Right renal pelvis (tissue), 4 donors: ENCODE results near the gene BBS10. TPM values are rescaled to one million over a fixed set of nuclear protein-coding genes. Genes with fewer than 3 reads are reported as not detected.
"Not testable (repeated sequence)": the region's sequence is repeated elsewhere in the genome, so short reads cannot be mapped to it uniquely, and the experiment has no call there.

Experiments used
- DNase-seq, 4 donors: peaks; one replicate each; pipeline ENCODE4 v3.0.0-alpha.2; 2013; ENCODE audit warnings: low read depth in 4 of 4, low spot score in 3 of 4, missing footprints in 1 of 4
- polyA plus RNA-seq, 4 donors: library from polyadenylated mRNA; unstranded; fragments of 120-200 nt; gene quantifications; one replicate each; pipeline ENCODE4 v1.2.1, GENCODE V29; 2013; ENCODE audit not compliant: insufficient read length in 4 of 4

The BBS10 gene
- 10 to 100 TPM; 31.4 to 40.2 (median 39.0) TPM for polyA plus RNA-seq

GRCh38 chr12:76348079-76348901 lies at the start of gene BBS10:
BBS10 (minus strand) TSS chr12:76348415; CDS start chr12:76348358, 57 bp downstream.
- DNase-seq, result peak; percentile 74 to 84 (median 77)

GRCh38 chr12:76391461-76391860 lies 43.2 kb upstream of the BBS10 start:
- DNase-seq, result no peak

GRCh38 chr12:76387614-76388013 lies 39.4 kb upstream of the BBS10 start:
- DNase-seq, result no peak

- DNase-seq, result no peak
Observed at GRCh38 chr12:76384560-76384959, 36.3 kb upstream of the BBS10 start.

- DNase-seq, result no peak
Observed at GRCh38 chr12:76383988-76384387, 35.8 kb upstream of the BBS10 start.

- no peak for DNase-seq
Observed at GRCh38 chr12:76379261-76379660, 31.0 kb upstream of the BBS10 start.

- DNase-seq, result not testable (repeated sequence)
Observed at GRCh38 chr12:76376876-76377275, 28.7 kb upstream of the BBS10 start.

GRCh38 chr12:76375939-76376338 lies 27.7 kb upstream of the BBS10 start:
- no peak for DNase-seq

GRCh38 chr12:76375470-76375869 lies 27.3 kb upstream of the BBS10 start:
- no peak for DNase-seq

GRCh38 chr12:76374386-76375020 lies 26.3 kb upstream of the BBS10 start:
- no peak for DNase-seq

GRCh38 chr12:76368230-76368629 lies 20.0 kb upstream of the BBS10 start:
- no peak for DNase-seq

- DNase-seq, result no peak
Observed at GRCh38 chr12:76366163-76366562, 17.9 kb upstream of the BBS10 start.

- DNase-seq, result not testable (repeated sequence)
Observed at GRCh38 chr12:76364131-76364530, 15.9 kb upstream of the BBS10 start.

GRCh38 chr12:76360316-76360715 lies 12.1 kb upstream of the BBS10 start:
- no peak for DNase-seq

- DNase-seq, result no peak
Observed at GRCh38 chr12:76356071-76356470, 7.9 kb upstream of the BBS10 start.

GRCh38 chr12:76346798-76347420 lies 1.3 kb downstream of the BBS10 start:
- DNase-seq, result peak in 3 of 4 donors; percentile 9 to 33 (median 18)

GRCh38 chr12:76346236-76346635 lies 2.0 kb downstream of the BBS10 start:
- DNase-seq, result no peak

GRCh38 chr12:76345569-76345968 lies 2.6 kb downstream of the BBS10 start:
- DNase-seq, result no peak

- DNase-seq, result no peak
Observed at GRCh38 chr12:76341436-76342030, 6.7 kb downstream of the BBS10 start.

- no peak for DNase-seq
Observed at GRCh38 chr12:76340680-76341435, 7.4 kb downstream of the BBS10 start.
